IgD-negative memory B cell (primary cell): ENCODE measurements around the gene ADD1. TPM values are rescaled to one million over a fixed set of nuclear protein-coding genes. Genes with fewer than 3 reads are reported as not detected.
A peak's percentile ranks its signal among the peaks of the same experiment; 100 is the strongest.

ENCODE experiments used
- H3K27ac Mint-ChIP-seq, 3 donors: one replicate each; pipeline ENCODE4 v1.8.0; 2020 to 2022; ENCODE audit warnings: mild to moderate bottlenecking in 3 of 3, mixed read lengths in 3 of 3, moderate library complexity in 1 of 3
- H3K27me3 Mint-ChIP-seq: one replicate; pipeline ENCODE4 v1.8.0; 2021; ENCODE audit warnings: mixed read lengths
- H3K36me3 Mint-ChIP-seq: one replicate; pipeline ENCODE4 v1.8.0; 2020; ENCODE audit warnings: mild to moderate bottlenecking, mixed read lengths
- H3K4me1 Mint-ChIP-seq, 3 donors: one replicate each; pipeline ENCODE4 v1.8.0; 2020 to 2022; ENCODE audit warnings: mixed read lengths in 3 of 3, mild to moderate bottlenecking in 1 of 3
- H3K4me3 Mint-ChIP-seq, 4 donors: one replicate each; pipeline ENCODE4 v1.8.0; 2020 to 2022; ENCODE audit warnings: mild to moderate bottlenecking in 4 of 4, mixed read lengths in 4 of 4, moderate library complexity in 3 of 4
- H3K9me3 Mint-ChIP-seq, 3 donors: one replicate each; pipeline ENCODE4 v1.8.0; 2020 to 2021; ENCODE audit warnings: mixed read lengths in 3 of 3, mild to moderate bottlenecking in 1 of 3
- polyA plus RNA-seq: library from polyadenylated mRNA; unstranded; fragments of 300-500 nt; fragmentation: Illumina TruSeq; gene quantifications from one replicate; pipeline ENCODE4 v1.2.3, GENCODE V29; 2021

Gene ADD1
- polyA plus RNA-seq, 1 donor from 2014 or later: 300 TPM

GRCh38 chr4:2823671-2824328 lies 19.8 kb upstream of the ADD1 start:
- Mint-ChIP-seq H3K4me1 (peaks cover 5 to 6% (median 5%) of the 10 kb centered on the region in 3 donors), H3K27ac (no peak overlapping the region), H3K27me3 (no peaks in the 10 kb centered on the region), H3K4me3 (no peak overlapping the region), H3K36me3 (peaks cover 1% of the 10 kb centered on the region), H3K9me3 (no peaks in the 10 kb centered on the region)

- H3K36me3 Mint-ChIP-seq: peaks cover 4% of the 10 kb centered on the region
- H3K4me1 Mint-ChIP-seq: peaks cover 5% of the 10 kb centered on the region in 3 donors
- H3K4me3 Mint-ChIP-seq: no peak overlapping the region
- H3K27ac Mint-ChIP-seq: no peak overlapping the region
- H3K27me3 Mint-ChIP-seq: no peaks in the 10 kb centered on the region
- H3K9me3 Mint-ChIP-seq: no peaks in the 10 kb centered on the region
Observed at GRCh38 chr4:2824329-2824835, 19.3 kb upstream of the ADD1 start.

- Mint-ChIP-seq H3K27me3 (no peaks in the 10 kb centered on the region), H3K9me3 (no peaks in the 10 kb centered on the region), H3K4me3 (no peak overlapping the region), H3K36me3 (peaks cover 4% of the 10 kb centered on the region), H3K27ac (peak overlapping the region in 1 of 3 donors; percentile 86), H3K4me1 (peaks cover 0 to 2% (median 1%) of the 10 kb centered on the region in 3 donors)
Observed at GRCh38 chr4:2824836-2825381, 18.7 kb upstream of the ADD1 start.

GRCh38 chr4:2825740-2826139 lies 17.9 kb upstream of the ADD1 start:
- no peak overlapping the region for H3K27ac Mint-ChIP-seq
- peaks cover 4% of the 10 kb centered on the region for H3K36me3 Mint-ChIP-seq
- peaks cover 0 to 2% (median 1%) of the 10 kb centered on the region in 3 donors for H3K4me1 Mint-ChIP-seq
- no peaks in the 10 kb centered on the region for H3K9me3 Mint-ChIP-seq
- no peak overlapping the region for H3K4me3 Mint-ChIP-seq
- H3K27me3 Mint-ChIP-seq: no peaks in the 10 kb centered on the region

GRCh38 chr4:2827071-2827873 lies 16.4 kb upstream of the ADD1 start:
- Mint-ChIP-seq H3K27me3 (peaks cover under 1% of the 10 kb centered on the region), H3K4me3 (no peak overlapping the region), H3K27ac (peak overlapping the region in 1 of 3 donors; percentile 5), H3K9me3 (no peaks in the 10 kb centered on the region), H3K36me3 (peaks cover 4% of the 10 kb centered on the region), H3K4me1 (peaks cover under 1 to 7% (median 5%) of the 10 kb centered on the region in 3 donors)

- Mint-ChIP-seq H3K36me3 (peaks cover 4% of the 10 kb centered on the region), H3K27ac (no peak overlapping the region), H3K9me3 (no peaks in the 10 kb centered on the region), H3K4me3 (no peak overlapping the region), H3K27me3 (peaks cover 3% of the 10 kb centered on the region), H3K4me1 (peaks cover 8 to 14% (median 12%) of the 10 kb centered on the region in 3 donors)
Observed at GRCh38 chr4:2827874-2828751, 15.5 kb upstream of the ADD1 start.

GRCh38 chr4:2828758-2829181 lies 14.9 kb upstream of the ADD1 start:
- H3K9me3 Mint-ChIP-seq: no peaks in the 10 kb centered on the region
- H3K4me3 Mint-ChIP-seq: no peak overlapping the region
- H3K4me1 Mint-ChIP-seq: peaks cover 14 to 19% (median 15%) of the 10 kb centered on the region in 3 donors
- H3K27ac Mint-ChIP-seq: no peak overlapping the region
- peaks cover 3% of the 10 kb centered on the region for H3K27me3 Mint-ChIP-seq
- peaks cover 4% of the 10 kb centered on the region for H3K36me3 Mint-ChIP-seq

- Mint-ChIP-seq H3K4me3 (no peak overlapping the region), H3K4me1 (peaks cover 14 to 23% (median 17%) of the 10 kb centered on the region in 3 donors), H3K27ac (no peak overlapping the region), H3K9me3 (no peaks in the 10 kb centered on the region), H3K36me3 (peaks cover 4% of the 10 kb centered on the region), H3K27me3 (peaks cover 3% of the 10 kb centered on the region)
Observed at GRCh38 chr4:2829321-2829932, 14.2 kb upstream of the ADD1 start.

- Mint-ChIP-seq H3K27me3 (peaks cover 3% of the 10 kb centered on the region), H3K27ac (no peak overlapping the region), H3K36me3 (peaks cover 4% of the 10 kb centered on the region)
Observed at GRCh38 chr4:2829933-2830451, 13.7 kb upstream of the ADD1 start.

GRCh38 chr4:2830632-2831610 lies 12.7 kb upstream of the ADD1 start:
- peaks cover 21 to 36% (median 28%) of the 10 kb centered on the region in 3 donors for H3K4me1 Mint-ChIP-seq
- peaks cover 0 to 3% (median 0%) of the 10 kb centered on the region in 3 donors for H3K9me3 Mint-ChIP-seq
- peak overlapping the region in 1 of 3 donors; percentile 85 for H3K27ac Mint-ChIP-seq
- peaks cover 3% of the 10 kb centered on the region for H3K27me3 Mint-ChIP-seq
- H3K4me3 Mint-ChIP-seq: no peak overlapping the region
- H3K36me3 Mint-ChIP-seq: peaks cover 4% of the 10 kb centered on the region

More at GRCh38 chr4:2829933-2830451, 13.7 kb upstream of the ADD1 start:
- H3K4me3 Mint-ChIP-seq: no peak overlapping the region
- H3K4me1 Mint-ChIP-seq: peaks cover 15 to 28% (median 22%) of the 10 kb centered on the region in 3 donors
- no peaks in the 10 kb centered on the region for H3K9me3 Mint-ChIP-seq

- H3K27ac Mint-ChIP-seq: peak overlapping the region; percentile 85 to 95 (median 87)
- H3K9me3 Mint-ChIP-seq: peaks cover 0 to 3% (median 0%) of the 10 kb centered on the region in 3 donors
- peaks cover 21 to 38% (median 33%) of the 10 kb centered on the region in 3 donors for H3K4me1 Mint-ChIP-seq
- H3K36me3 Mint-ChIP-seq: peaks cover 7% of the 10 kb centered on the region
- peak overlapping the region in 1 of 4 donors; percentile 92 for H3K4me3 Mint-ChIP-seq
- H3K27me3 Mint-ChIP-seq: peaks cover 3% of the 10 kb centered on the region
Observed at GRCh38 chr4:2831611-2832308, 11.9 kb upstream of the ADD1 start.

- Mint-ChIP-seq H3K4me3 (peak overlapping the region; percentile 36 to 92 (median 64)), H3K27me3 (peaks cover 3% of the 10 kb centered on the region), H3K9me3 (peaks cover 0 to 3% (median 0%) of the 10 kb centered on the region in 3 donors), H3K4me1 (peaks cover 21 to 43% (median 33%) of the 10 kb centered on the region in 3 donors), H3K27ac (peak overlapping the region; percentile 85 to 95 (median 88)), H3K36me3 (peaks cover 7% of the 10 kb centered on the region)
Observed at GRCh38 chr4:2832309-2832980, 11.2 kb upstream of the ADD1 start.
